GM12878 (cell line): ENCODE data around the gene PODXL2. TPM values are rescaled to one million over a fixed set of nuclear protein-coding genes. Genes with fewer than 3 reads are reported as not detected.

ENCODE experiments used
- ATAC-seq: fragments of 200-7000 bp; cut with Tn5 transposase; 3 replicates; pipeline ENCODE4 v1.9.1; 2020; ENCODE audit warnings: mild to moderate bottlenecking, moderate library complexity
- BruUV-seq: library from RNA; stranded (reverse); fragments of 400-500 nt; replicated peaks from 2 replicates; lab custom pipeline; 2021; lab: Mats Ljungman, UMichigan
- CTCF ChIA-PET: fragments of 300-600 bp; sonication (Branson Sonifier 250); formaldehyde crosslinking; extraction: SDS; loops from one replicate; lab custom pipeline; 2021; ENCODE audit warnings: inconsistent platforms; lab: Yijun Ruan, JAX
- POLR2A ChIA-PET: fragments of 350-600 bp; formaldehyde crosslinking; extraction: SDS; loops from one replicate; lab custom pipeline; 2021; ENCODE audit warnings: inconsistent platforms; lab: Charles Lee
- RAD21 ChIA-PET: fragments of 300-600 bp; sonication (Branson Sonifier 250); formaldehyde crosslinking; loops from one replicate; lab custom pipeline; 2023; ENCODE audit warnings: antibody characterized with exemption; ENCODE audit not compliant: unreplicated experiment; lab: Charles Lee
- SMC1A ChIA-PET: fragments of 300-600 bp; sonication (Branson Sonifier 250); formaldehyde crosslinking; loops from one replicate; lab custom pipeline; 2023; ENCODE audit not compliant: unreplicated experiment, uncharacterized antibody; lab: Charles Lee
- DNase-seq: peaks from one replicate; pipeline ENCODE4 v3.0.0-alpha.2; 2011; ENCODE audit warnings: low read depth, low spot score
- FAIRE-seq: peaks from 3 replicates; lab custom pipeline; 2011; peaks lifted over from hg19 to GRCh38; lab: Jason Lieb, UNC
- H2AFZ ChIP-seq: 2 replicates; pipeline ENCODE4 v1.6.0; 2011; ENCODE audit warnings: low read depth, low read length, control low read depth; ENCODE audit not compliant: control insufficient read depth
- H3K27ac ChIP-seq: 2 replicates; pipeline ENCODE4 v1.5.1; 2011; ENCODE audit warnings: control low read depth; ENCODE audit not compliant: control insufficient read depth, insufficient read depth
- H3K27me3 ChIP-seq, 2 experiments: replicated peaks in 1 of 2; 2 replicates each; pipeline versions ENCODE4 v1.6.0 to v1.6.1; 2011; ENCODE audit warnings: low read length in 1 of 2; ENCODE audit not compliant: control insufficient read depth in 2 of 2, insufficient read depth in 2 of 2
- H3K36me3 ChIP-seq, 2 experiments: 2 replicates each; pipeline ENCODE4 v1.5.1; 2011; ENCODE audit warnings: low read length in 1 of 2; ENCODE audit not compliant: control insufficient read depth in 2 of 2, insufficient read depth in 2 of 2
- H3K4me1 ChIP-seq: 2 replicates; pipeline ENCODE4 v1.6.1; 2011; ENCODE audit warnings: mild to moderate bottlenecking, low read length, moderate library complexity, mixed read lengths; ENCODE audit not compliant: control insufficient read depth, insufficient read depth
- H3K4me2 ChIP-seq: 2 replicates; pipeline ENCODE4 v1.6.0; 2011; ENCODE audit warnings: control low read depth; ENCODE audit not compliant: control insufficient read depth, insufficient read depth
- H3K4me3 ChIP-seq: fragments of 200-600 bp; sonication (generic); 2 replicates; pipeline ENCODE4 v1.5.1; 2016
- H3K79me2 ChIP-seq: 2 replicates; pipeline ENCODE4 v1.6.0; 2011; ENCODE audit warnings: low read length; ENCODE audit not compliant: control insufficient read depth, insufficient read depth
- H3K9ac ChIP-seq: 2 replicates; pipeline ENCODE4 v1.8.0; 2011; ENCODE audit warnings: low read length, control low read depth, mixed read lengths; ENCODE audit not compliant: control insufficient read depth, insufficient read depth
- H3K9me3 ChIP-seq: replicated peaks from 3 replicates; pipeline ENCODE4 v1.5.1; 2011; ENCODE audit warnings: mild to moderate bottlenecking, low read length; ENCODE audit not compliant: control insufficient read depth, insufficient read depth
- H4K20me1 ChIP-seq: 2 replicates; pipeline ENCODE4 v1.6.0; 2011; ENCODE audit not compliant: control insufficient read depth, insufficient read depth
- BHLHE40 ChIP-seq, 2 experiments: fragments of 450-650 bp in 1 of 2; IDR thresholded peaks; 2 replicates each; pipeline ENCODE4 v1.6.1; 2011 to 2017; ENCODE audit warnings: low read depth in 2 of 2, borderline replicate concordance in 1 of 2, improper control_type of control experiment in 1 of 2, low read length in 1 of 2, mild to moderate bottlenecking in 1 of 2
- CHD4 ChIP-seq: fragments of 200-600 bp; sonication (generic); IDR thresholded peaks from 2 replicates; pipeline ENCODE4 v1.6.1; 2016; ENCODE audit warnings: mild to moderate bottlenecking
- FOXK2 ChIP-seq: fragments of 450-650 bp; IDR thresholded peaks from 2 replicates; pipeline ENCODE4 v1.6.1; 2017; ENCODE audit warnings: mild to moderate bottlenecking, moderate library complexity
- SREBF1 ChIP-seq: IDR thresholded peaks from 2 replicates; pipeline ENCODE4 v1.6.1; 2012; ENCODE audit warnings: mild to moderate bottlenecking, low read length
- WGBS: methylation state at CpG from one replicate; pipeline ENCODE4 v1.1.6; 2016; ENCODE audit warnings: low lambda C conversion rate; ENCODE audit not compliant: insufficient replicate concordance, insufficient coverage; ENCODE audit errors: missing lambda C conversion rate; 5-methylcytosine and 5-hydroxymethylcytosine counted together
- in situ Hi-C: fragments of 300-500 bp; cut with MboI; formaldehyde crosslinking; loops from 9 replicates; pipeline ENCODE4 v1.14.3; 2018; ENCODE audit warnings: mixed read lengths
- intact Hi-C: fragments of 100-400 bp; cut with micrococcal nuclease; formaldehyde crosslinking; loops from one replicate; pipeline ENCODE4 v1.14.2; 2022; ENCODE audit not compliant: unreplicated experiment
- polyA plus RNA-seq, 11 experiments: library from polyadenylated mRNA; depleted of rRNA in 4 of 11; unstranded in 6 of 11; stranded (reverse) in 5 of 11; fragments of >200 nt; fragmentation: Nextera tagmentation in 4 of 11; fragmentation: Illumina TruSeq in 1 of 11; extraction: Ambion mirVana in 4 of 11; extraction: Trizol in 1 of 11; gene quantifications; 1 replicate in 1 of 11; 2 replicates in 10 of 11; pipeline versions ENCODE4 v1.2.1 to v1.2.3, GENCODE V29; 2011 to 2016; ENCODE audit warnings: inconsistent platforms in 2 of 11, missing spikeins in 2 of 11, low read depth in 1 of 11
- total RNA-seq, 4 experiments: library from RNA; depleted of rRNA in 3 of 4; stranded (reverse); fragments of >200 nt in 3 of 4; fragmentation: Illumina TruSeq in 1 of 4; extraction: Trizol in 1 of 4; gene quantifications; 2 replicates each; pipeline versions ENCODE4 v1.2.1 to v1.2.3, GENCODE V29; 2013 to 2021
- TF ChIP-seq, protein P1 (sequence below): fragments of 450-650 bp; IDR thresholded peaks from 2 replicates; pipeline ENCODE4 v1.6.1; 2018; ENCODE audit warnings: borderline replicate concordance, mild to moderate bottlenecking; ENCODE audit not compliant: partially characterized antibody
- TF ChIP-seq, protein P2 (sequence below): fragments of 450-650 bp; IDR thresholded peaks from 2 replicates; pipeline ENCODE4 v1.6.1; 2017; ENCODE audit warnings: mild to moderate bottlenecking
- TF ChIP-seq, protein P3 (sequence below): fragments of 450-650 bp; IDR thresholded peaks from 2 replicates; pipeline ENCODE4 v1.6.1; 2017; ENCODE audit warnings: mild to moderate bottlenecking, low read depth, inconsistent platforms; ENCODE audit not compliant: poor library complexity, severe bottlenecking

Gene PODXL2
- total and polyA plus RNA-seq, 10 of the 15 experiments (the other 5 are each of a cell fraction or from before 2014, with no cell fraction given), result 0.03 to 24.4 (median 13.6) TPM; not detected in 2

DNA sequence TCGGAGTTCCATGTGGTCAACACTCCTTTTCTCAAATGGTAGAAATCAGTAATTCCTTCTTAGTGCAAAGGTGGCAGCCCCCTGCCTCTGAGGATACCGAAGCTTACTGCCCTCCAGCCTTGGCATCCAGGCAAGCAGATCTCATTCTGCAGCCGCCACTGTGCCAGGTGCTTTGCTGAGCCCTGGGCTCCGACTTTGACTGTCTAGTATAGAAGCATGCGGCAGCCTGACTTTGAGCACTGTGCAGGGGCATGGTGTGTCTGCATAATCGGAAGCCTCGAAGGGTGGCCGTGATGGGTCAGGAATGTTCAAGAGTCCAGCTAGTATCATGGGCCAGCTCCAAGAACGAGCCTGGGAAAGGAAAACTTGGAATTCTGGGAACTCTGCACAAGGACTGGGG is 83.5 kb downstream of the PODXL2 start:
- 86% methylated on average over 9 of the region's 9 CpGs for WGBS
- no TSS peak for BruUV-seq
- ChIA-PET POLR2A (no interaction called here), SMC1A (interaction anchor here (0.9 kb wide), 1 partner anchor 113 kb away, joined by 3 read pairs; no protein-coding TSS in a partner anchor), RAD21 (no interaction called here), CTCF (no interaction called here)
- Histone ChIP-seq H3K27me3 (no peaks in the 10 kb centered on the region), H2AFZ (no peak overlapping the region), H3K4me1 (no peaks in the 10 kb centered on the region), H3K4me3 (no peak overlapping the region), H3K36me3 (peaks cover 30 to 55% of the 10 kb centered on the region in 2 experiments; a peak in 3 of 4 replicates), H3K4me2 (no peak overlapping the region), H4K20me1 (no peaks in the 10 kb centered on the region), H3K27ac (no peak overlapping the region), H3K9ac (no peak overlapping the region), H3K79me2 (no peaks in the 10 kb centered on the region)
- DNase-seq, result no peak
- in situ Hi-C loops (no loop called here), intact Hi-C loops (no loop called here)
- no peak for TF ChIP-seq FOXK2
- TF ChIP-seq, protein P1, sequence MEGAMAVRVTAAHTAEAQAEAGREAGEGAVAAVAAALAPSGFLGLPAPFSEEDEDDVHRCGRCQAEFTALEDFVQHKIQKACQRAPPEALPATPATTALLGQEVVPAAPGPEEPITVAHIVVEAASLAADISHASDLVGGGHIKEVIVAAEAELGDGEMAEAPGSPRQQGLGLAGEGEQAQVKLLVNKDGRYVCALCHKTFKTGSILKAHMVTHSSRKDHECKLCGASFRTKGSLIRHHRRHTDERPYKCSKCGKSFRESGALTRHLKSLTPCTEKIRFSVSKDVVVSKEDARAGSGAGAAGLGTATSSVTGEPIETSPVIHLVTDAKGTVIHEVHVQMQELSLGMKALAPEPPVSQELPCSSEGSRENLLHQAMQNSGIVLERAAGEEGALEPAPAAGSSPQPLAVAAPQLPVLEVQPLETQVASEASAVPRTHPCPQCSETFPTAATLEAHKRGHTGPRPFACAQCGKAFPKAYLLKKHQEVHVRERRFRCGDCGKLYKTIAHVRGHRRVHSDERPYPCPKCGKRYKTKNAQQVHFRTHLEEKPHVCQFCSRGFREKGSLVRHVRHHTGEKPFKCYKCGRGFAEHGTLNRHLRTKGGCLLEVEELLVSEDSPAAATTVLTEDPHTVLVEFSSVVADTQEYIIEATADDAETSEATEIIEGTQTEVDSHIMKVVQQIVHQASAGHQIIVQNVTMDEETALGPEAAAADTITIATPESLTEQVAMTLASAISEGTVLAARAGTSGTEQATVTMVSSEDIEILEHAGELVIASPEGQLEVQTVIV, result no peak
- no peak for TF ChIP-seq BHLHE40 (IDR thresholded peaks at IDR 0.05; ENCODE audit: borderline replicate concordance in 1 of 2, low read depth in 2 of 2, low read length in 1 of 2)
- TF ChIP-seq, protein P2, sequence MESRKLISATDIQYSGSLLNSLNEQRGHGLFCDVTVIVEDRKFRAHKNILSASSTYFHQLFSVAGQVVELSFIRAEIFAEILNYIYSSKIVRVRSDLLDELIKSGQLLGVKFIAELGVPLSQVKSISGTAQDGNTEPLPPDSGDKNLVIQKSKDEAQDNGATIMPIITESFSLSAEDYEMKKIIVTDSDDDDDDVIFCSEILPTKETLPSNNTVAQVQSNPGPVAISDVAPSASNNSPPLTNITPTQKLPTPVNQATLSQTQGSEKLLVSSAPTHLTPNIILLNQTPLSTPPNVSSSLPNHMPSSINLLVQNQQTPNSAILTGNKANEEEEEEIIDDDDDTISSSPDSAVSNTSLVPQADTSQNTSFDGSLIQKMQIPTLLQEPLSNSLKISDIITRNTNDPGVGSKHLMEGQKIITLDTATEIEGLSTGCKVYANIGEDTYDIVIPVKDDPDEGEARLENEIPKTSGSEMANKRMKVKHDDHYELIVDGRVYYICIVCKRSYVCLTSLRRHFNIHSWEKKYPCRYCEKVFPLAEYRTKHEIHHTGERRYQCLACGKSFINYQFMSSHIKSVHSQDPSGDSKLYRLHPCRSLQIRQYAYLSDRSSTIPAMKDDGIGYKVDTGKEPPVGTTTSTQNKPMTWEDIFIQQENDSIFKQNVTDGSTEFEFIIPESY, result no peak
- TF ChIP-seq, protein P3, sequence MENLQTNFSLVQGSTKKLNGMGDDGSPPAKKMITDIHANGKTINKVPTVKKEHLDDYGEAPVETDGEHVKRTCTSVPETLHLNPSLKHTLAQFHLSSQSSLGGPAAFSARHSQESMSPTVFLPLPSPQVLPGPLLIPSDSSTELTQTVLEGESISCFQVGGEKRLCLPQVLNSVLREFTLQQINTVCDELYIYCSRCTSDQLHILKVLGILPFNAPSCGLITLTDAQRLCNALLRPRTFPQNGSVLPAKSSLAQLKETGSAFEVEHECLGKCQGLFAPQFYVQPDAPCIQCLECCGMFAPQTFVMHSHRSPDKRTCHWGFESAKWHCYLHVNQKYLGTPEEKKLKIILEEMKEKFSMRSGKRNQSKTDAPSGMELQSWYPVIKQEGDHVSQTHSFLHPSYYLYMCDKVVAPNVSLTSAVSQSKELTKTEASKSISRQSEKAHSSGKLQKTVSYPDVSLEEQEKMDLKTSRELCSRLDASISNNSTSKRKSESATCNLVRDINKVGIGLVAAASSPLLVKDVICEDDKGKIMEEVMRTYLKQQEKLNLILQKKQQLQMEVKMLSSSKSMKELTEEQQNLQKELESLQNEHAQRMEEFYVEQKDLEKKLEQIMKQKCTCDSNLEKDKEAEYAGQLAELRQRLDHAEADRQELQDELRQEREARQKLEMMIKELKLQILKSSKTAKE, result no peak
- TF ChIP-seq SREBF1, result no peak
- TF ChIP-seq CHD4, result no peak
- TF ChIP-seq, all 136 proteins: peak for 0
- ATAC-seq (no peak), FAIRE-seq (no peak)
- no peaks in the 10 kb centered on the region for H3K9me3 ChIP-seq
